ENCODE results near the gene AACS.

The AACS gene

GRCh38 chr12:125055591-125055990 lies 9.6 kb upstream of the AACS start:
- H3K9me3 ChIP-seq (ENCODE audit: control insufficient read depth, insufficient read depth, low read length), result no peaks in the 10 kb centered on the region
- no peak overlapping the region for H3K27ac ChIP-seq (ENCODE audit: low read depth, low read length)
- no peaks in the 10 kb centered on the region for H3K36me3 ChIP-seq (ENCODE audit: control insufficient read depth, low read length)
- H3K4me1 ChIP-seq (ENCODE audit: control insufficient read depth, low read length), result peaks cover 2% of the 10 kb centered on the region; the same call in 1 of the 2 replicates
- H3K4me3 ChIP-seq (ENCODE audit: low read length), result no peak overlapping the region
- H3K27me3 ChIP-seq (ENCODE audit: control insufficient read depth, low read length), result no peaks in the 10 kb centered on the region
- no peak overlapping the region for H3K4me2 ChIP-seq (ENCODE audit: low read length)
- no peaks in the 10 kb centered on the region for H3K79me2 ChIP-seq (ENCODE audit: control insufficient read depth, low read length)
- no peaks in the 10 kb centered on the region for H4K20me1 ChIP-seq (ENCODE audit: control insufficient read depth, insufficient read depth, low read depth, low read length)
- H3F3A ChIP-seq (ENCODE audit: control insufficient read depth, insufficient read depth), result 0 out of 2 replicates have a peak, but pooled peaks cover 4% of the 10 kb centered on the region
- TF ChIP-seq CTCF (IDR thresholded peaks at IDR 0.05; ENCODE audit: low read depth, low read length, poor library complexity, severe bottlenecking) (no peak), EZH2phosphoT487 (IDR thresholded peaks at IDR 0.05; ENCODE audit: borderline replicate concordance, low read length) (no peak)
- no peaks in the 10 kb centered on the region for H3K9me2 ChIP-seq (replicated peaks; ENCODE audit: control insufficient read depth, low read length)

GRCh38 chr12:125056306-125056705 lies 8.9 kb upstream of the AACS start:
- Histone ChIP-seq H3K9me3 (ENCODE audit: control insufficient read depth, insufficient read depth, low read length) (peaks cover 3% of the 10 kb centered on the region; the same call in 1 of the 2 replicates), H3K4me1 (ENCODE audit: control insufficient read depth, low read length) (no peaks in the 10 kb centered on the region), H3K4me3 (ENCODE audit: low read length) (no peak overlapping the region), H3K36me3 (ENCODE audit: control insufficient read depth, low read length) (no peaks in the 10 kb centered on the region), H3K4me2 (ENCODE audit: low read length) (no peak overlapping the region), H3K27me3 (ENCODE audit: control insufficient read depth, low read length) (no peaks in the 10 kb centered on the region), H3K27ac (ENCODE audit: low read depth, low read length) (no peak overlapping the region), H3K79me2 (ENCODE audit: control insufficient read depth, low read length) (no peaks in the 10 kb centered on the region), H3F3A (ENCODE audit: control insufficient read depth, insufficient read depth) (no peaks in the 10 kb centered on the region), H4K20me1 (ENCODE audit: control insufficient read depth, insufficient read depth, low read depth, low read length) (no peaks in the 10 kb centered on the region), H3K9me2 (replicated peaks; ENCODE audit: control insufficient read depth, low read length) (no peaks in the 10 kb centered on the region)
- TF ChIP-seq CTCF (IDR thresholded peaks at IDR 0.05; ENCODE audit: low read depth, low read length, poor library complexity, severe bottlenecking) (no peak), EZH2phosphoT487 (IDR thresholded peaks at IDR 0.05; ENCODE audit: borderline replicate concordance, low read length) (no peak)

- H3K4me1 ChIP-seq (ENCODE audit: control insufficient read depth, low read length), result no peaks in the 10 kb centered on the region
- no peak overlapping the region for H3K27ac ChIP-seq (ENCODE audit: low read depth, low read length)
- no peak overlapping the region for H3K4me3 ChIP-seq (ENCODE audit: low read length)
- no peak for TF ChIP-seq CTCF (IDR thresholded peaks at IDR 0.05; ENCODE audit: low read depth, low read length, poor library complexity, severe bottlenecking)
- no peak for TF ChIP-seq EZH2phosphoT487 (IDR thresholded peaks at IDR 0.05; ENCODE audit: borderline replicate concordance, low read length)
- H3K9me3 ChIP-seq (ENCODE audit: control insufficient read depth, insufficient read depth, low read length), result peaks cover 3% of the 10 kb centered on the region; the same call in 1 of the 2 replicates
- no peaks in the 10 kb centered on the region for H3K27me3 ChIP-seq (ENCODE audit: control insufficient read depth, low read length)
- H3K9me2 ChIP-seq (replicated peaks; ENCODE audit: control insufficient read depth, low read length), result no peaks in the 10 kb centered on the region
- no peaks in the 10 kb centered on the region for H4K20me1 ChIP-seq (ENCODE audit: control insufficient read depth, insufficient read depth, low read depth, low read length)
- no peaks in the 10 kb centered on the region for H3F3A ChIP-seq (ENCODE audit: control insufficient read depth, insufficient read depth)
- no peak overlapping the region for H3K4me2 ChIP-seq (ENCODE audit: low read length)
- H3K79me2 ChIP-seq (ENCODE audit: control insufficient read depth, low read length), result no peaks in the 10 kb centered on the region
- no peaks in the 10 kb centered on the region for H3K36me3 ChIP-seq (ENCODE audit: control insufficient read depth, low read length)
These were observed 7.5 kb upstream of the AACS start for GRCh38 chr12:125057708-125058107.

Measured in DOHH2 (cell line).